Common myeloid progenitor, CD34-positive (primary cell): Measurements from ENCODE around the gene DLG5.

Experiments
- CTCF ChIA-PET: fragments of 350-600 bp; sonication (Branson Sonifier 250); formaldehyde crosslinking; loops from one replicate; lab custom pipeline; 2021; ENCODE audit warnings: antibody characterized with exemption; lab: Charles Lee
- POLR2A ChIA-PET: fragments of 350-600 bp; sonication (Branson Sonifier 250); formaldehyde crosslinking; loops from one replicate; lab custom pipeline; 2021; ENCODE audit warnings: antibody characterized with exemption; lab: Charles Lee
- DNase-seq, 3 donors: peaks; one replicate each; pipeline versions ENCODE4 v3.0.0 to v3.0.0-alpha.2; 2013
- H3K27ac ChIP-seq, 2 experiments: 1 replicate in 1 of 2; 2 replicates in 1 of 2; pipeline ENCODE4 v1.7.0; 2013; ENCODE audit warnings: inconsistent platforms in 2 of 2, low read length in 2 of 2, mild to moderate bottlenecking in 2 of 2, low read depth in 1 of 2, moderate library complexity in 1 of 2; ENCODE audit not compliant: severe bottlenecking in 2 of 2, insufficient read depth in 1 of 2, poor library complexity in 1 of 2
- H3K27me3 ChIP-seq, 5 experiments: replicated peaks in 2 of 5; 1 replicate in 3 of 5; 2 replicates in 2 of 5; pipeline versions ENCODE4 v1.6.1 to v1.7.0; 2013; ENCODE audit warnings: low read length in 4 of 5, mild to moderate bottlenecking in 2 of 5, moderate library complexity in 2 of 5, inconsistent platforms in 1 of 5; ENCODE audit not compliant: insufficient read depth in 5 of 5, control insufficient read depth in 4 of 5
- H3K36me3 ChIP-seq, 4 experiments: 1 replicate in 2 of 4; 2 replicates in 2 of 4; pipeline versions ENCODE4 v1.6.1 to v1.7.0; 2013; ENCODE audit warnings: low read length in 3 of 4, control low read depth in 1 of 4, mild to moderate bottlenecking in 1 of 4; ENCODE audit not compliant: control insufficient read depth in 4 of 4, insufficient read depth in 4 of 4
- H3K4me1 ChIP-seq, 4 experiments: 1 replicate in 3 of 4; 2 replicates in 1 of 4; pipeline versions ENCODE4 v1.6.1 to v1.7.1; 2013; ENCODE audit warnings: low read length in 3 of 4, mild to moderate bottlenecking in 3 of 4, control low read depth in 1 of 4, inconsistent platforms in 1 of 4, moderate library complexity in 1 of 4; ENCODE audit not compliant: control insufficient read depth in 4 of 4, insufficient read depth in 4 of 4; ENCODE audit errors: control extremely low read depth in 1 of 4
- H3K4me3 ChIP-seq, 7 experiments: 1 replicate in 4 of 7; 2 replicates in 3 of 7; pipeline versions ENCODE4 v1.5.1 to v1.7.0; 2013; ENCODE audit warnings: mild to moderate bottlenecking in 7 of 7, low read length in 6 of 7, moderate library complexity in 6 of 7, inconsistent platforms in 2 of 7, low read depth in 2 of 7, control low read depth in 1 of 7; ENCODE audit not compliant: insufficient read depth in 4 of 7, control insufficient read depth in 1 of 7; ENCODE audit errors: extremely low read depth in 1 of 7
- H3K9me3 ChIP-seq, 5 experiments: 1 replicate in 4 of 5; 2 replicates in 1 of 5; pipeline versions ENCODE4 v1.6.1 to v1.7.1; 2013; ENCODE audit warnings: low read length in 4 of 5, mild to moderate bottlenecking in 2 of 5, inconsistent platforms in 1 of 5, low read depth in 1 of 5, moderate library complexity in 1 of 5; ENCODE audit not compliant: control insufficient read depth in 4 of 5, insufficient read depth in 2 of 5; ENCODE audit errors: control extremely low read depth in 1 of 5
- WGBS: methylation state at CpG from one replicate; pipeline ENCODE4 v1.1.5; 2013; ENCODE audit not compliant: insufficient coverage; 5-methylcytosine and 5-hydroxymethylcytosine counted together

DLG5 gene

DNA sequence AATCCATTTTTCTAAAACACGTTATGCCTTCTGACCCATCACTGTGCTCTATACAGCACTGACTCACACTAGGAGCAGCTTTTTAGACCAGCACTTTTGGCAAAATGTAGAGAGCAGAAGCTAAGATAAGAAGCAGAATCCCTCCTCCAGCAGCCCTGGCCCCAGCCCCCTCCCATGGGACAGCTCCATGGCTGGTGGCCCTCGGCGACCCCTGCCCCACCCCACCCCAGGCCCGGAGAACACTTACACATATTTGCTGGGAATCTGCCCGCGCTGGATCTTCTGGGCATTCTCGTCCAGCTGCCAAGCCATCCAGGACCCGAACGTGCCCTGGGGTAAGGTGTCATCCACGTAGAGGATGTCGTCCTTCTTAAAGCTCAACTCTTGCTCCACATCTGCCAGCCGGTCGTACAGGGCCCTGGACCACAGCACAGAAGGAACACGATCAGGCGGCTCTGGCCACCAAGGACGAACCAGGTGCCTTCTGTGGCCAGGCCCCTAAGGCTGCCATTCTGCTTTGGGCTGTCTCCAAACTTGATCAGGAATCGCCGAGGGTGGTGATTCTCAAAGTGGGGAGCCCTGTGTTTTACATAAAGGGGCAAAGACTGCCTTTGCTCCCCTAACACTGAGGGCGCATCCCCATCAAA is 119.9 kb downstream of the DLG5 start:
- Histone ChIP-seq H3K9me3 (no peaks in the 10 kb centered on the region), H3K27me3 (no peaks in the 10 kb centered on the region), H3K36me3 (peaks cover 0 to 29% (median 14%) of the 10 kb centered on the region in 4 experiments), H3K27ac (no peak overlapping the region), H3K4me1 (no peaks in the 10 kb centered on the region), H3K4me3 (no peak overlapping the region)
- 97% methylated on average over 19 of the region's 19 CpGs for WGBS
- ChIA-PET CTCF (no interaction called here), POLR2A (no interaction called here)
- no peak for DNase-seq

DNA sequence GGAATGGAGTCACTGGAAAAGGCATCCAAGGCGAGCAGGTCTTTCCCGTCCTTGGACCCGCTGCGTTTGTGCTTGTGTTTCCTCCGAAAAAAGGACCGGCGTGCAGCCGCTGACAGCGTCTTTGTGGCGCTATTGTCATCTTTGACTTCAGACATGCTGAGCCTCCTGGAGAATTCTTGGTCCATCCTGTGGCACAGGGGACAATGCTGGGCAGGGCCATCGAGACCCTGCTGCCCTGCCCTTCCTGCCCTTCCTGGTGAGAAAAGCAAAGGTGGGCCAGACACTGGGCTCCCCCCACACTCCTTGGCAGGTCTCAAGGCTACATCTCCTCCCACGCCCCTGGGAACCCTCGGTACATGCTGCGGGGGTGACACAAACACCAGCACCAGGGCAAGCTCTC is 120.9 kb downstream of the DLG5 start:
- Histone ChIP-seq H3K36me3 (peaks cover 0 to 23% (median 13%) of the 10 kb centered on the region in 4 experiments), H3K27ac (no peak overlapping the region), H3K4me1 (no peaks in the 10 kb centered on the region), H3K9me3 (no peaks in the 10 kb centered on the region), H3K27me3 (no peaks in the 10 kb centered on the region), H3K4me3 (no peak overlapping the region)
- CTCF ChIA-PET: no interaction called here
- DNase-seq: no peak
- 99% methylated on average over 14 of the region's 14 CpGs for WGBS
- POLR2A ChIA-PET: no interaction called here

DNA sequence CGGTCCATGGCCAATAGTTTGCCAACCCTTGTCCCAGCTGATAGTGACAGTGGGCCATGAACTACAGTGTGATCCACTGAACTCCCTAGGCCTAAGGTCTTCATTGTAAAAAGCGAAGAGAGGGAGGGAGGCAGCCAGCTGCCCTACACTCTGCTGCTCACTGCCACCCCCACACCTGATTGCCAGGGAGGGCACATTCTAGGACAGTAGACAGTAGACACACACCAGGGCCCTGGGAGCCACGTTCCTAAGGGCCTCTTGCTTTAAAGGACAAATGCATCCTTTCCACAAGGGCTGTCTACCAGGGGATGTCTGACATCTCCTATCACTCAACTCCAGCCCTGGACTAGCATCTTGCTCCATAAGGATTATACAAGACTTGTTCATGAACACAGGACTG is 122.2 kb downstream of the DLG5 start:
- Histone ChIP-seq H3K36me3 (peaks cover 0 to 25% (median 13%) of the 10 kb centered on the region in 4 experiments), H3K4me3 (no peak overlapping the region), H3K4me1 (no peaks in the 10 kb centered on the region), H3K9me3 (no peaks in the 10 kb centered on the region), H3K27ac (no peak overlapping the region), H3K27me3 (no peaks in the 10 kb centered on the region)
- ChIA-PET POLR2A (no interaction called here), CTCF (no interaction called here)
- 100% methylated on average over 3 of the region's 3 CpGs for WGBS
- no peak for DNase-seq

DNA sequence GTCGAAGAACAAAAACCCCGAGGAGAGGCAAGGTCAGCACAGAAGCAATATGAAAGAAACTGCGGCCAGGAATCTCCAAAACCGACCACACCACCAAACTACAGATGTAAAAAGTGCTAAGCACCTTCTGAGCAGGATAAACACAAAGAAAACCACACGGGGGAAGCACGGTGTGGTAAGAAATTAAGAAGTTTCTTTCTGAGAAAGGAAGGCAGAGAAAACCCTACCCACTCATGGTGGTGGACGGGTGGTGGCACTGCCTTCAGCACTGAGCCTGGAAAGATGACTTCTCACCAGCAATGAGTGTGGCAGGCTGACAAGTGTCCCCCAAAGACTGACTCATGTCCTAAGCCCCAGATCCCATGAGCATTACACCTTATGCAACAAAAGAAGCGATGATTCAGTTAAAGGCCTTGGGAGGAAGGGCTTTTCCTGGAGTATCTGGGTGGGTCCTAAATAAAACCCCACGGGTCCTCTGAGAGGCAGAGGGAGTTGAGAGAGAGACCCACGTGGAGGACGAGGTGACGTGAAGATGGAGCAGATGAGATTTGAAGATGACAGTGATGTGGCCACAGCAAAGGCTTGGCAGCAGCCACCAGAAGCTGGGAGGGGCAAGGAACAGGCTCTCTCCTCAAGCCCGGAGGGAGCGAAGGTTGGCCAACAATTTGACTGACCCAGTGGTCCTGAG is 124.9 kb downstream of the DLG5 start:
- Histone ChIP-seq H3K9me3 (no peaks in the 10 kb centered on the region), H3K4me3 (no peak overlapping the region), H3K36me3 (peaks cover 0 to 28% (median 9%) of the 10 kb centered on the region in 4 experiments), H3K27me3 (no peaks in the 10 kb centered on the region), H3K27ac (no peak overlapping the region), H3K4me1 (no peaks in the 10 kb centered on the region)
- 94% methylated on average over 8 of the region's 14 CpGs for WGBS
- no peak for DNase-seq
- ChIA-PET CTCF (no interaction called here), POLR2A (no interaction called here)

DNA sequence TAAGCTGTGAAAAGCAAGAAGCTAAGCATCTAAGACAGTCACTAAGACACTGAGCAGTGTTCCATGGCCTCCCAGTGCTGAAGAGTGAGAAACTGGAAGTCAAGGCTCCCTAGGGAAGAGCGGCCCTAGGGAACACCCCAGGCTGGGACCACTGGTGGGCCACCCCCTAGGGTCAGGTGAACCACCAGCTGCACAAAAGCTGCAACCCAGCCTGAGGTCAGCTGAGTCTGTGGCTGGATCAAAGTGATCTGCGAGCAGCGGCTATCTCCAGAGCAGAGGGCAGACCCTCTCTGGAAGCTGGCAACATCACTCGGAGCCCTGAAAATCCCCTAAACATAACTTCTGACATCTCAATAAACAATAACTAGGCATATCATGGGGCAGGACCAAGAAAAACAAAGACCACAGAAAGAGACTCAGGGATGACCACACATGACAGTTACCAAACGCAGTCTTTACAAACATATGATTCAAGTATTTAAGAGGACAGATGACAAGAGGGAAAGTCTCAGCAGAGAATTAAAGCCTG is 125.8 kb downstream of the DLG5 start:
- H3K4me1 ChIP-seq: no peaks in the 10 kb centered on the region
- no peaks in the 10 kb centered on the region for H3K27me3 ChIP-seq
- no peak overlapping the region for H3K27ac ChIP-seq
- ChIA-PET POLR2A (no interaction called here), CTCF (no interaction called here)
- H3K36me3 ChIP-seq: peaks cover 0 to 30% (median 8%) of the 10 kb centered on the region in 4 experiments
- H3K4me3 ChIP-seq: no peak overlapping the region
- DNase-seq: no peak
- WGBS: 87% methylated on average over 1 of the region's 5 CpGs
- H3K9me3 ChIP-seq: no peaks in the 10 kb centered on the region

DNA sequence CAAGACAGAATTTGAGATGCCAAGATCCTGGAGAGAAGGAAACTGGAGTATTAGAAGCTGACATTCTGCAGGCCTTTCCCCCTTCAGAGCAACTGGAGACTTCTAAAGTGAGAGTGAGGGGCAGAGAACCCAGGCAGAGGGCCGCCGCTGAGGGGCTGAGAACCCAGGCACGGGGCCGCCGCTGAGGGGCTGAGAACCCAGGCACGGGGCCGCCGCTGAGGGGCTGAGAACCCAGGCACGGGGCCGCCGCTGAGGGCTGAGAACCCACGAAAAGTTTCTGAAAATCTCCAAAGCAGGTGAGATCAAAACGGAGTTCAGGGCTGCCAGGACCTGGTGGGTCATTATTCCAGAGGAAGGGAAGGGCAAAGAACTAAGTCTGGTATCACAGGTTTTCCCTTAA is 126.2 kb downstream of the DLG5 start:
- H3K27ac ChIP-seq: no peak overlapping the region

DNA sequence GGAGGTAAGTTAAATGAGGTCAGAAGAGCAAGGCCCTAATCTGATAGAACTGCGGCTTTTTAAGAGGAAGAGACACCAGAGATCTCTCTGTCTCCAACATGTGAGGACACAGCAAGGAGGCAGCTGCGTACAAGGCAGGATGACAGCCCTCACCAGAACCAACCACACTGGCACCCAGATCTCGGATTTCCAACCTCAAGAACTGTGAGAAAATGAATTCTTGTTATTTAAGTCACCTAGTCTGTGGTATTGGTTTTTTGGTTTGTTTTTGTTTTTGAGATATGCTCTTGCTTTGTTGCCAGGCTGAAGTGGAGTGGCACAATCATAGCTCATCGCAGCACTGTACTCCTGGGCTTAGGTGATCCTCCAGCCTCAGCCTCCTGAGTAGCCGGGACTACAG is 127.2 kb downstream of the DLG5 start:
- WGBS: 100% methylated on average over 2 of the region's 5 CpGs
- Histone ChIP-seq H3K4me3 (no peak overlapping the region), H3K27me3 (no peaks in the 10 kb centered on the region), H3K36me3 (peaks cover 0 to 22% (median 6%) of the 10 kb centered on the region in 4 experiments), H3K27ac (no peak overlapping the region), H3K4me1 (no peaks in the 10 kb centered on the region), H3K9me3 (no peaks in the 10 kb centered on the region)
- DNase-seq: no peak
- CTCF ChIA-PET: no interaction called here
- POLR2A ChIA-PET: no interaction called here

More for the DNA sequence above, 126.2 kb downstream of the DLG5 start:
- 98% methylated on average over 5 of the region's 13 CpGs for WGBS
- no peak for DNase-seq
- no peaks in the 10 kb centered on the region for H3K27me3 ChIP-seq
- ChIA-PET CTCF (no interaction called here), POLR2A (no interaction called here)
- H3K9me3 ChIP-seq: no peaks in the 10 kb centered on the region
- H3K4me3 ChIP-seq: no peak overlapping the region
- H3K4me1 ChIP-seq: no peaks in the 10 kb centered on the region
- peaks cover 0 to 29% (median 6%) of the 10 kb centered on the region in 4 experiments for H3K36me3 ChIP-seq
